ENCODE data around the gene DOCK8.

- TF ChIP-seq CTCF (IDR thresholded peaks at IDR 0.05), result no peak
- no peak for TF ChIP-seq POLR2AphosphoS5 (IDR thresholded peaks at IDR 0.05)
- no peak for TF ChIP-seq POLR2A (IDR thresholded peaks at IDR 0.05)
Measured at GRCh38 chr9:466747-467146, 252.1 kb downstream of the DOCK8 start.
